NCI-H187 treated with DMSO at 0.1 percent for 48 hours (cell line): ENCODE measurements around the gene FBRSL1.

Experiments used
- DNase-seq: peaks from one replicate; lab custom pipeline; 2025; lab: John Stamatoyannopoulos, UW

Gene FBRSL1

GRCh38 chr12:132483612-132484011, 6.3 kb upstream of the FBRSL1 start:
- no peak for DNase-seq

GRCh38 chr12:132484183-132484890, 5.6 kb upstream of the FBRSL1 start:
- no peak for DNase-seq

- DNase-seq, result no peak
These were observed 5.0 kb upstream of the FBRSL1 start for GRCh38 chr12:132484891-132485441.

GRCh38 chr12:132485619-132486018, 4.3 kb upstream of the FBRSL1 start:
- DNase-seq, result no peak

GRCh38 chr12:132486168-132486567, 3.8 kb upstream of the FBRSL1 start:
- no peak for DNase-seq

GRCh38 chr12:132486576-132486975, 3.4 kb upstream of the FBRSL1 start:
- DNase-seq, result no peak

GRCh38 chr12:132487311-132487741, 2.6 kb upstream of the FBRSL1 start:
- DNase-seq, result no peak

GRCh38 chr12:132488127-132489077, 1.5 kb upstream of the FBRSL1 start:
- no peak for DNase-seq

GRCh38 chr12:132489078-132489601, 811 bp upstream of the FBRSL1 start:
- no peak for DNase-seq

- no peak for DNase-seq
These were observed 629 bp downstream of the FBRSL1 start for GRCh38 chr12:132490422-132491137.

- no peak for DNase-seq
These were observed 1.2 kb downstream of the FBRSL1 start for GRCh38 chr12:132491138-132491663.

GRCh38 chr12:132491761-132492378, 1.9 kb downstream of the FBRSL1 start:
- no peak for DNase-seq

- DNase-seq, result no peak
These were observed 2.6 kb downstream of the FBRSL1 start for GRCh38 chr12:132492522-132492921.

GRCh38 chr12:132492951-132493350, 3.0 kb downstream of the FBRSL1 start:
- DNase-seq, result no peak

GRCh38 chr12:132493482-132494178, 3.7 kb downstream of the FBRSL1 start:
- no peak for DNase-seq

- DNase-seq, result no peak
These were observed 4.6 kb downstream of the FBRSL1 start for GRCh38 chr12:132494294-132495164.

- DNase-seq, result no peak
These were observed 5.2 kb downstream of the FBRSL1 start for GRCh38 chr12:132495165-132495544.

GRCh38 chr12:132495629-132496357, 5.8 kb downstream of the FBRSL1 start:
- no peak for DNase-seq

GRCh38 chr12:132496358-132496669, 6.4 kb downstream of the FBRSL1 start:
- no peak for DNase-seq
